NCI-H2171 (cell line): ENCODE results near the gene MPZL1.
"Not testable (repeated sequence)": the region's sequence is repeated elsewhere in the genome, so short reads cannot be mapped to it uniquely, and the experiment has no call there.

Source experiments
- DNase-seq: peaks from one replicate; lab custom pipeline; 2025; lab: John Stamatoyannopoulos, UW

The MPZL1 gene

DNA sequence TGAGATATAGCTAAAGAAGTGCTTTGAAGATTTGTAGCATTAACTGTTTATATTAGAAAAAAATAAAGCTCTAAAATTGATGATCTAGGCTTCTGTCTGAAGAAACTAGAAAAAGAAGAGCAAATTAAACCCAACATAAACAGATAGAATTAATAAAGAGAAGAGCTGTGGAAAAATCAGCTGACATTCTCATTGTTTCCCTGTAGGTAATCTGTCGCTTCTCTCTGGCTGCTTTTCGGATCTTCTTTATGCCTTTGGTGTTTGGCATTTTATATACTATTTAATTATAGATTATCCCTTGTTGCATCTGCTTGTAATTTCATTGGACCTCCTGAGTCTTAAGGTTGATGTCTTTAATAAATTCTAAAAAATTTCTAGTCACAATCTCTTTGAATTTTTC lies 59.8 kb downstream of the MPZL1 start:
- no peak for DNase-seq

DNA sequence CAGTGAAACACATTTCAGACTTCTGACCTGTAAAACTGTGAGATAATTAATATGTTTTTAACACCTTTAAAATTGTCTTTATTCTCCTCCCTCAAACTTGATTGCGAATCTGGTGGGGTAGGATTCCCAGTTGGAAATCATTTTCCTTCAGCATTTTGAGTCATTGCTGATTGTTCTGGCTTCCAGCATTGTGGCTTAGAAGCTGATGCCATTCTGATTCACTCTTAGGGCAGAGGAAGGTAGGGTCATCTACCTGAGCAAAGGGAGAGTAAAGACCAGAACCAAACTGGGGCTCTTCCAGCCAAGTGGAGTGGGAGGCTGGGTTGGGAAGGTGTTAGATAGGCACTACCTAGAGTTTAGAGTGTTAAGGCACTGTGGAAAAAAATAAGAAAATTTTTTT lies 61.2 kb downstream of the MPZL1 start:
- no peak for DNase-seq

DNA sequence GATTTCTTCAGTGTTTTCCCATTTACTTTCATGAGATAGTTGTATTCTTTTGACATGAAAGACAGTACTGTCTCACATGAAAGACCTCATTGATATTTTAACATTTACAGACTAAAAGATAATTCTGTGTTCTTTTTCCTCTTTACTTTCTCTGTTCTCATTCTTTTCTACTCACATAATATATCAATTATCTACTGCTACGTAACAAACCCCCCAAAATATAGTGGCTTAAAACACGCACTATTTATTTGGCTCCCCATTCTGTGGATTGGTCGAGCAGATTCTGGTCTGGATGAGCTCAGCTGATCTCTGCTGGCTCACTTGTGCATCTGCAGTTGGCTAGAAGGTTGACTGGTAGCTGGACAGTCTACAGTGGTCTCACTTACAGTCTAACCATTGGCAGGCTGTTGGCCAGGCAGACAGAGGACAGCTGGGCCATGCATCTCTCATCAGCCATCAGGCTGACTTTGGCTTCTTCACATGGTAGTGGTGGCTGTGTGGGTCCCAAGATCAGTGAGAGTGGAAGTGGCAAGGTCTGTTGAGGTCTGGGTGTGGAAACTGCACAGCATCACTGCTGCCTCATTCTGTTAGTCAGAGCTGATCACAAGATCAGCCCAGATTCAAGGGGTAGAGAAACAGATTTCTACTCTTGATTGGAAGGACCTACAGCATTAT lies 63.2 kb downstream of the MPZL1 start:
- no peak for DNase-seq

DNA sequence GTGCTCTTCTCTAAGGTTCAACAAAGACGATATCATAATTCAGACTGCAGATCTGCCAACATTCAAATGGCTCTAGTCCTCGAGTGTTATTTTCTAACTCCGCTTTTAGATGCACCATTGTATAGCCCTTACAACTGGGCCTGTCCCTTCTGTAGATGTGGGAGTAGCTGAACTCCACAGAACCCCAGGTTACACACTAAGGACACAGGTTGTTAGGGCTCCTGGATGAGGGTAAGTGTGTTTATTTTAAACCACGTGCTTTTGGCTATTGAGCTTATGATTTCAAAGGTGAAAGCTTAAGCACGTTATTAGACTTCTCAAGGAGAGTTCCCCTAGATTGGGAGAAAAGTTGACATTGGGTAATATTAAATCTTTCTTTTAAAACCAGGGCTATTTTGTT lies 64.7 kb downstream of the MPZL1 start:
- DNase-seq: no peak

DNA sequence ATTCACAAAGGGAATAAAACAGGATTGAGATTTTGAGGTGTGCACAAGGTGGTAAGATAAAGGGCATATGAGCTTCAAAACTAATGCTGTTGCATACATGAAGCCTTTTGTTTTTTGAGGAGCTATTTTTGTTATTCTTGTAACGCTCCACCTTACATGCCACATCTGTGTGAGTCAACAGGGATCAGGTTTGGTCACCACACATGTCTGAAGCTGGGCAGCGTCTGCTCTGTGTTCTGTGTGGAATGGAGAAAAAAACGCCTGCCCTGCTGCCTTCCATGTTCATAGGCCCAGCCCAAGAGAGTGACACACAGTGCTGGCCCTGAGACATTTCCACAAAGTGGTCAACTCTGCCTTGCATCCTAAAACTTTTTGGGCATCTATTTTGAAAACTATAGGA lies 67.7 kb downstream of the MPZL1 start:
- no peak for DNase-seq

DNA sequence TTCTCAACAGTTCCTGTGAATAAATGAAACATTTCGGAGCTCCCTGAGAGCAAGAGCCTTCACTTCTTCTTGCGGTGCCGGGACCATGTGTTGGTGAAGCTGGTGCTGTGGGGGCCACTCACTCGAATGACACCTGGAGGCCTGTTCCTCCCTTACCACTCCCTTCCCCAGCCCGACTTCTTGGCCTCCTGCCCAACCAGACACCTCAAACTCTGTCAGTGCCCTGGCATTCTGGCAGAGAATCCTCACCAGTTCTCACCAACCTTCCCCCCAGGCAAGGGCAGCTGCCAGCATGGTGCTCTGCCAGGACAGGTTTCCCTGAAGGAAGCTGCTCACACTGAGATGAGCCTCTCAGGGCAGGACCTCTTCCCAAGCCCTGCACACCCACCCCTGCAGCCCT lies 68.3 kb downstream of the MPZL1 start:
- DNase-seq: no peak

DNA sequence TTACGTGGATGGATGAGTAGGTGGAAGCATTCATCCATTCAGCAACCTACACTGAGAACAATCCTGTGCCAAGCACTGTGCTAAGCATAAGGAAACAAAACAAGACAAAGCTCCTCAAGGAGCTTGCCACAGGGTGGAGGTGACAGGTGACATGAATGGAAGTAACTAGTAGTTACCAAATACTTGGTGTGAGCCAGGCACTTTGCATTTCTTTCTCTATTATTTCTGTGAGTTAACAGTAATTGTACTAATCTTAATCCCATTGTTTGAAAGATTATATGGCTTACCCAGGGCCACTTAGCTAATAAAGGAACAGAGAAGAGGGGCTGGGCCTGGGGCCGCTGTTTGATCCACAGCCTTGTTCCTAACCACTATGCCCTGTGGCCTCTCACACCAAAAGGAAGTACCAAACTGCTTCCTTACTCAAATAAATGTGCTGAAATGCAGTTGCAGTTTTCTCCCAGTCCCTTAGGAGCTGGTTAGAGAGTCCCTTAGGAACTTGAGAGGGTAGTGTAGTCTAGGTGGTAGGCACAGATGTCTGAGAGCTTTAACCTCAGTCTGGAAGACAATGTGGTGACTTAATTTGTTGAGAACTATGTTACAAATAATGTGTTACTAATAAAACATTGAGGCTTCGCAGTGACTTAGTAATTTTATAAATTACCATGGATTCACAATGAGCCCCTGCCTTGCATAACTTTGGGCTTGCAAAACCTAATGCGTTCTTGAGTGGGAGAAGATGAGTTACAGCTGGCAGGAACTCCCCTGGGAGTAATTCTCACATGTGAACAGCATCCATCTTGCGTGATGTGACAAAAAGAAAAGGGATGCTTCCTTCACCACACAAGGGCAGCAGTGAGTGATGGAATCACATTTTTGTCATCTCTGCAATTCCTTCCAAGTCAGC lies 69.8 kb downstream of the MPZL1 start:
- DNase-seq: peak; percentile 37

DNA sequence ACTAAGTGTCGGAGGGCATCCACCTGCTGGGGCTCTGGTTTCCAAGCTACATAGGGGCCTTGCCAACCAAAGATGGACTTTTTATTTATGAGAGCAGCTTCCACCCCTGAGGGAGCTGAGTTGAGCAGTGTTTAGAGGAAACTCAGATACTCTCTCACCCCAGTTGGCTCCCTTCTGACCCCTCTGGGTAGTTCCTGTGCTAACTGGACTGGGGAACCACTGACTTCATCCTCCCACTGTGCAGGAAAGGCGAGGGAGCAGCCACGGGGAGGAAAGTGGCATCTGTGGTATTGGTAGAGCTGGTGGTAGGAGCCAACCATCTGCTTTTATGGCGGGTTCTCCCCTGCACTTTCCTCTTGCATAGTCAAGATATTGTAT lies 70.4 kb downstream of the MPZL1 start:
- no peak for DNase-seq

DNA sequence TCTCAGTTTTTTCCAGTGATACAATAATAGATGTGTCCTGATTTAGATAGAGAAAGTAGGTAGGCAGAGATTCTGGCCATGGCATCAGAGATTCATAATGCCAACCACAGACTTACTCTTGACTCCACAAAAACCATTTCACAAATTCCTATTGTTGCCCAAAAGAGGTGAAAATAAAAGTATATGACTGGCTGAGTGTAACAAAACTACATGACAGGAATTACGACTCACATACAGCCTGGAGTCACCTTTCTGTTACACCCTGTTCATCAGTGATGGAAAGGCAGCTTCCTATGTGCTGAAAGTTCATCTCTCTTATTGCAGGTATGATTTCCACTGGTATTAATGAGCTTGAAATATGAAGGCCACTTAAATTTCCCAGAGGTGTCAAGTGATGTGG lies 72.3 kb downstream of the MPZL1 start:
- no peak for DNase-seq

DNA sequence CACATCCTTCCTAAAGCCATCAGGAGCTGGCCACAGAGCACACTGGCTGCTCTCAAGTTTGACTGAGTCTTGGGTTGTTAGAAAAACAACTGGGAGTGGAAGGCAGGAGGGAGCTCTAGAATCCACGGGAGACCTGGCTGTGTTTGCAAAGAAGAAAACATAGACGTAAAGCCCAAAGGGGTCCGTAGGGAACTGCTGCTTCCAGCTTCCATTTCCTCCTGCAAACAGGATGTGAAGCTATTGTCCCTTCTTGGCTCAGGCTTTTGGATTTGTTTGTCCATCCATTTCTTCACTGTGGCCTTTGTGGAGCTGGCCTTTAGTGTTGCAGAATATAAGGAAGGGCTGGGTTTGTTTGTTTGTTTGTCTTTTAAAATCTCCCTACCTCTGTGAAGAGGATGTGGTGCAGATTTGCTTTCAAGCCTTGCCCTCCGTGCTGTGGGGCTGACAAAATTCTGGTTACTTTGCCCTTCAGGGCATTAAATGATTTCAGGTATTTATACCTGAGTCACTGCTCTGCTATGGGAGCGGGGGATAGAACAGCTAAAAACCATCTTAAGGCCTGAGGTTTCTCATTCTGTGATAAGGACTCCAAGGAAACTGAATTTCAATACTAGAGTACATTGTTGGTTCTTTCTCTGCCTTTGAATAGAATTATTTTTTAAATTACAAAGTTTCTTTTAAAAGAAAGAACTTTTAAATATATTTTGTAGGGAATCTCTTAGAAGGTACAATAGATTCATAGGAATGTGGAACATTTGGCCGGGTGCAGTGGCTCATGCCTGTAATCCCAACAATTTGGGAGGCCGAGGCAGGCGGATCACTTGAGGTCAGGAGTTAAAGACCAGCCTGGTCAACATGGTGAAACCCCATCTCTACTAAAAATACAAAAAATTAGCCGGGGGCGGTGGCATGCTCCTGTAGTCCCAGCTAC lies 74.3 kb downstream of the MPZL1 start:
- DNase-seq: no peak

DNA sequence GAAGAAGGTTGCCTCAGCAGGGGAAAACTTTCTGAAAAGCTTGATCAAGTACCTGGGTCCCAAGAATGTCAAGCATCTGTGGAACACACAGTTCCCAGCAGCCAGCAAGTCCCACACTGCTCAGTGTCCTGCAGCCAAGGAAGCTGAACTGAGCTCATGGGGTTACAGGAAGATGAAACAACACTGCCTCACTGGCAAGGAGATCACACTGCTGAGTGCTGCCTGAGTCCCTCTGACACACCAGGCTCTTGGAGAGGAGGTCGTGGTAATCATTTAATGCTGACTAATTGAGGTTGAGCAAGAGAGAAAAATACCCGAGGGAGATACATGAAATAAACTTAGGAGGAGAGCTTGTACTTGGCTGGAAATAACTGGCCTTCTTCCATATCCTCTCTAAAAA lies 75.2 kb downstream of the MPZL1 start:
- DNase-seq: no peak

DNA sequence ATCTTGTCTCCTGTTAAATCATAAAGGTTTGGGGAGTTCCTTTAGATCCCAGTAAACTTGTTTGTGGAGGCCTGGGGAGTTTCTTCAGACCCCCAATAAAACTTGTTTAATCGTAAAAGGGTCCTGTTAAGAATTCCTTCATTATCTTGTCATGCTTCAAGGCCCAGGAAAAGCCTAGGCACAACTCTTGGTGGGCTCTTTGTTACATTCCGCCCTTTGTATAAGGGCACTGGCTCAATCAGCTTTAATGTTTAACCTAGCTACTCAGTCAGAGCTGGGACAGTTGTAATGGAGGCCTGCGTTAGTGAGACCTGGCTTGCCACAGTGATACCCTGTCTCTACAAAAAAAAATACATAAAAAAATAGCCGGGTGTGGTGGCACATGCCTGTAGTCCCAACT lies 77.2 kb downstream of the MPZL1 start:
- no peak for DNase-seq

DNA sequence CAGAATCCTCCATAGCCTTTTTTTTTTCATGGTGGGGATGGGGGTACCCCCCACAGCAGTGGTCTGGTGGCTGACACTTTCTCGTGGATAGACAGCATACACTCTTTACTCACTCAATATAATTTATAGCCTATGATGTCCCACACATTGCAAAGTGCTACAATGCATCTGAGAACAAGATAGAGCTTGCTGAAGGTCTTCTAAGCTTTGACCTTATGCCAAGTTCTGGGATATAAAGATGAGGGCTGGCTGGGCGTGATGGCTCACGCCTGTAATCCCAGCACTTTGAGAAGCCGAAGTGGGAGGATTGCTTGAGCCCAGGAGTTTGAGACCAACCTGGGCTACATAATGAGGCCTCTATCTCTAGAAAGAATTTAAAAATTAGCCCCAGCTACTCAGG lies 78.0 kb downstream of the MPZL1 start:
- no peak for DNase-seq

DNA sequence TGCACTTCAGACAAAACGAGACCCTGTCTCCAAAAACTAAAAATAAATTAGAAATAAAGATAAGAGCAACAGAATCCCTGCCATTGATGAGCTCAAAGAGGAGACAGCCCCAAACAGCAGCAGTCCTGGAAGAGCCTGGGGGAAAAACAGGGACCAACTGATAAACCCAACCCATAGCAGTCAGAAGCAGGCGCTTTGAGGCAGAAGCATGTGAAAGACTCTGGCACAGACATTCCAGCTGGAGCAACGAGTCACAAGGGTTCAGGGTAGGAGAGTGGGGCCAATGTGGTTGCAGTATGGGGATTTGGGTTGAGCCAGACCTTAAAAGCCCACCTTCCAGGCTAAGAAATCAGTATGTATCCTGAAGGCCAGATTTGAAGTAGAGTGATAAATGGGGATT lies 78.5 kb downstream of the MPZL1 start:
- DNase-seq: no peak

DNA sequence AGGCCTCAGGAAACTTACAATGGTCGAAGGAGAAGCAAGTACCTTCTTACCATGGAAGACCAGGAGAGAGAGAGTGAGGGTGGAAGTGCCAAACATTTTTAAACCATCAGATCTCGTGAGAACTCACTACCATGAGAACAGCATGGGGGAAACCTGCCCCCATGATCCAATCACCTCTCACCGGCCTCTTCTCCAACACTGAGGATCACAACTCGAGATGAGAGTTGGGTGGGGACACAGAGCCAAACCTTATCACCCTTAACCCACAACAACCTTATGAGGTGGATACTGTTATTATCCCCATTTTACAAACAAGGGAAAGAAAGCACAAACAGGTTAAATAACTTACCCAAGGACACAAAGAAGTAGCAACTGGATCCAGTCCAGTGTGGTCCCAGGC lies 80.5 kb downstream of the MPZL1 start:
- no peak for DNase-seq

DNA sequence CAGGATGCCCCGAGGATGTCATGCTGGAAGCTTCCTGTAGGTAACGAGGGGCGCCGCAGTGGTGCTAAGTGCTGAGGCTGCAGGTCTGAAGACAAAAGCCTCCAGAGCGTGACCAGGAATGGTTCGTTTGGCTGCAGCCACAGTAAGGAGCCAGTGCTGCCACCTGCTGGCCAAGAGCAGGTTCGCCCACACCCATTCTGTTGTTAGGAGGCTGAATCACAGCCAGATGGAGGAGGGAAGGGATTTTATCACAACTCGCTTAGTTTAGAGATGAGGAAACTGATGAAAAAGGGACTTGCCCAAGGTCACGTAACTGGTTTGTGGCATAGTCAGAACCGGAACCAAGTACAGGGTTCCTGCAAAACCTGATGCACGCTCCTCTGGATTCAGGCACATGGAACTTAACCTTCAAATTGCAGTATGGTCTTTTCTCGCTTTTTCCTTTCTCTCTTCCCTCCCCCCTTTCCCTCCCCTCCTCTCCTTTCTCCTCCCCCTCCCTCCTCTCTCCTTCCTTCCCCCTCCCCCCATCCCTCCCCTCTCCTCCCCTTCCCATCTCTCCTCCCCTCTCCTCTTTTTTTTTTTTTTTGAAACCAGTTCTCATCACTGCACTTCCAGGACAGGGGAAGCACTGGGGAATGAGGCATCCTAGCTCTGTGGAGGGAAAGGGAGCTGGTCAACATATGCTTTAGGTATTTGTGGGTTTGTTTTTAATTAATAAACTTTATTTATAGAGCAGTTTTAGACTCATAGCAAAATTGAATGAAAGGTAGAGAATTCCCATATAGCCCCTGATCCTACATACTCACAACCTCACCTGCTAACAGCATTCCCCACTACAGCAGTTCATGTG lies 81.8 kb downstream of the MPZL1 start:
- peak; percentile 82 for DNase-seq

DNA sequence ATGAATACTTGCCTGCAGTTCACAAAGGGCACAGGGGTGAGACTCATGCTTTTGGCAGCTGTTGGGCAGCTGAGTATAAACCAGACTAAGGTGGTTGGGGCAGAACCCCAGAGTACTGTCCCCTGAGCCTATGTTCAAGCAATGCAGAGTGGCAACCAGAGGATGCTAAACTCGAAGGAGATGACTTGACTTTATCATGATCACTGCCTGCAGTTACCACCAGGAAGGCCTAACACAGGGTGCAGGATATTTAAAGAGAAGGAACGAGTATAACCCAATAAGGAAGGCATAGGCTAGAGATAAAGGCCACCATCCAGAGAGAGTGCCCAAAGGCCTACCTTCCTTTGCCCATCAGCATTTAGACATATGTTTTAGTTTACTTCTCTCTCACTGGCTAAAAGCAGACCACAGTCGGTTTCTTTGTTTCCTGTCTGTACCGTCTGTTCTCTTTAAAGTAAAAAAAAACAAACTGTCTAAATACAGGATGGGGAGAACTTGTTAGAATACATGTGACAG lies 83.3 kb downstream of the MPZL1 start:
- DNase-seq: no peak

DNA sequence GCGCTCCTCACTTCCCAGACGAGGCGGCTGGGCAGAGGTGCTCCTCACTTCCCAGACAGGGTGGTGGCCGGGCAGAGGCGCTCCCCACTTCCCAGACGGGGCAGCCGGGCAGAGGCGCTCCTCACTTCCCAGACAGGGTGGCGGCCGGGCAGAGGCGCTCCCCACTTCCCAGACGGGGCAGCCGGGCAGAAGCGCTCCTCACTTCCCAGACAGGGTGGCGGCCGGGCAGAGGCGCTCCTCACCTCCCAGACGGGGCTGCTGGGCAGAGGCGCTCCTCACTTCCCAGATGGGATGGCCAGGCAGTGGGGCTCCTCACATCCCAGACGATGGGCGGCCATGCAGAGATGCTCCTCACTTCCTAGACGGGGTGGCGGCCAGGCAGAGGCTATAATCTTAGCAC lies 84.5 kb downstream of the MPZL1 start:
- DNase-seq: not testable (repeated sequence)

DNA sequence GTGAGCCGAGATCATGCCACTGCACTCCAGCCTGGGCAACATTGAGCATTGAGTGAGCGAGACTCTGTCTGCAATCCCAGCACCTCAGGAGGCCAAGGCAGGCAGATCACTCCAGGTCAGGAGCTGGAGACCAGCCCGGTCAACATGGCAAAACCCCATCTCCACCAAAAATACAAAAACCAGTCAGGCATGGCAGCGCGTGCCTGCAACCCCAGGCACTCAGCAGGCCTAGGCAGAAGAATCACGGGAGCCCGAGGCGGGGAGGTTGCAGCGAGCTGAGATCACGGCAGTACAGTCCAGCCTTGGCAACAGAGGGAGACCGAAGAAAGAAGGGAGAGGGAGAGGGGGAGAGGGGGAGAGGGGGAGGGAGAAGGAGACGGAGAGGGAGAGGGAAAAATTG lies 84.9 kb downstream of the MPZL1 start:
- DNase-seq: not testable (repeated sequence)

DNA sequence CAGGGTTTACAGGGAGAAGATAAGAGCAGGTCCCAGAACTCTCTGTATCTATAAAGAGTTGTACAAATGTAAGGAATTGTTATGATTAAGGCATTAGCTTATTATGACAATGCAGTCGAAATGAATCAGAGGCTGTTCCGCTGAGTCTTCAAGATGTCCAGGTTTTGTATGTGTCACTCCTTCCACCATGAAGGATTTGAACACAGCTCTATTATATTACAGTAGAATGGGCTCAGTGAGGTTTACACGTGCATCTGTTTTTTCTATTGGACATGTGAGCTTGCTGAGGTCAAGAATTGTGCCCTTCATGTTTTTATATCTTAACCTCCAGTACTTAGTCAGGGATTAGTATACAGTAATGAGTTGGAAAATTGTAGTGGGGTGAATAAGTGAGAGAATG lies 86.3 kb downstream of the MPZL1 start:
- DNase-seq: no peak

DNA sequence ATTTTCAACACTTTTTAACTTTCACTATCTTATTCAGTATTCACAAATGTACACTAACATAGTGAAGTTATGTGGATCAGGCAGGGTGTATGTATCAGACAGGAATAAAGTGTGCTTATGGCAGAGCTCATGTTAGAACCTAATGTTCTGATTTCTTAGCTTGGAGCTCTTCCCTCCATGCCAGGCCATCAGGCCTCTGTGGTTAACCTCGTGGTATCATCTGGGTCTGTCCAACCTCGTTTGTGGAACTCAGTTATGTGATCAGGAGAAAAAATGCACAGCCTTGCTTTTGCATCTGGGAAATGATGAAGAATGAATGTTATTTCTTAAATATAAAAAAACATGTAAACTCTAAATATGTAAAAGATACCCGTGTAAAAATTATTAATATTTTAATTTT lies 86.9 kb downstream of the MPZL1 start:
- no peak for DNase-seq
